Esophagus squamous epithelium (tissue), 5 donors: Measurements from ENCODE around the gene AP2M1. TPM values are rescaled to one million over a fixed set of nuclear protein-coding genes. Genes with fewer than 3 reads are reported as not detected.

Experiments
- DNase-seq: peaks from one replicate; lab custom pipeline; 2025; lab: John Stamatoyannopoulos, UW
- H3K27ac ChIP-seq, 4 donors: fragments of 200-600 bp; sonication (generic); one replicate each; pipeline ENCODE4 v1.5.1; 2016 to 2019; ENCODE audit warnings: mild to moderate bottlenecking in 1 of 4
- H3K27me3 ChIP-seq, 4 donors: fragments of 200-600 bp; sonication (generic); 1 replicate in 3 of 4; 2 replicates in 1 of 4; pipeline versions ENCODE4 v1.5.1 to v1.6.0; 2017 to 2021; ENCODE audit warnings: antibody characterized with exemption in 1 of 4
- H3K36me3 ChIP-seq, 3 donors: fragments of 200-600 bp; sonication (generic); one replicate each; pipeline ENCODE4 v1.5.1; 2016 to 2019
- H3K4me1 ChIP-seq, 3 donors: fragments of 200-600 bp; sonication (generic); one replicate each; pipeline ENCODE4 v1.5.1; 2017 to 2019
- H3K4me3 ChIP-seq, 4 donors: fragments of 200-600 bp; sonication (generic); 1 replicate in 3 of 4; 2 replicates in 1 of 4; pipeline ENCODE4 v1.5.1; 2016 to 2019; ENCODE audit warnings: mild to moderate bottlenecking in 2 of 4, moderate library complexity in 1 of 4
- H3K9me3 ChIP-seq, 3 donors: fragments of 200-600 bp; sonication (generic); one replicate each; pipeline ENCODE4 v1.5.1; 2016 to 2019
- CTCF ChIP-seq, 6 experiments: fragments of 450-650 bp in 4 of 6; fragments of 200-600 bp in 2 of 6; sonication (generic) in 2 of 6; IDR thresholded peaks; one replicate each; pipeline ENCODE4 v1.5.1; 2016 to 2019; ENCODE audit warnings: antibody characterized with exemption in 6 of 6, mild to moderate bottlenecking in 4 of 6, moderate library complexity in 4 of 6
- POLR2A ChIP-seq, 4 donors: fragments of 450-650 bp; IDR thresholded peaks; one replicate each; pipeline ENCODE4 v1.6.1; 2017; ENCODE audit warnings: antibody characterized with exemption in 4 of 4, mild to moderate bottlenecking in 4 of 4, moderate library complexity in 3 of 4
- WGBS, 2 donors: methylation state at CpG; one replicate each; pipeline ENCODE4 v1.1.5; 2018; 5-methylcytosine and 5-hydroxymethylcytosine counted together
- intact Hi-C: fragments of 100-400 bp; cut with DNase I; formaldehyde crosslinking; loops from one replicate; pipeline ENCODE4 v1.15.0; 2022
- total RNA-seq, 4 donors: library from RNA; depleted of rRNA; stranded (reverse); fragments of >200 nt; gene quantifications; one replicate each; pipeline ENCODE4 v1.1.0, GENCODE V29; 2016
- donor health status: DM: yes; HTN: yes; CAD: no.

The AP2M1 gene
- total RNA-seq, 4 donors from 2014 or later, result 139 to 212 (median 208) TPM

- intact Hi-C loops, result loop anchor here (10.0 kb wide), 1 partner anchor 119 kb away; the partner anchor contains the start of gene ABCC5
- no peaks in the 10 kb centered on the region for H3K9me3 ChIP-seq
- H3K27me3 ChIP-seq, result no peaks in the 10 kb centered on the region
- peak overlapping the region; percentile 85 to 96 (median 94) for H3K27ac ChIP-seq
- DNase-seq, result peak; percentile 31
- 2 to 3% methylated on average over 10 to 22 of the region's 37 CpGs for WGBS, 2 donors
- TF ChIP-seq POLR2A (IDR thresholded peaks at IDR 0.05) (peak in 2 of 4 donors; percentile 20 to 44), CTCF (IDR thresholded peaks at IDR 0.05) (no peak)
- peaks cover 0 to 22% (median 0%) of the 10 kb centered on the region in 3 donors for H3K36me3 ChIP-seq
- peak overlapping the region; percentile 60 to 92 (median 86) for H3K4me3 ChIP-seq
- H3K4me1 ChIP-seq, result peaks cover 9 to 42% (median 16%) of the 10 kb centered on the region in 3 donors
Measured at GRCh38 chr3:184133840-184134745, 40.6 kb upstream of the AP2M1 start.

- H3K27ac ChIP-seq, result peak overlapping the region; percentile 85 to 96 (median 94)
- H3K27me3 ChIP-seq, result no peaks in the 10 kb centered on the region
- 0% methylated on average over 10 to 13 of the region's 21 CpGs for WGBS, 2 donors
- H3K36me3 ChIP-seq, result peaks cover 0 to 29% (median 0%) of the 10 kb centered on the region in 3 donors
- H3K4me1 ChIP-seq, result peaks cover 9 to 39% (median 16%) of the 10 kb centered on the region in 3 donors
- TF ChIP-seq POLR2A (IDR thresholded peaks at IDR 0.05) (no peak), CTCF (IDR thresholded peaks at IDR 0.05) (no peak)
- intact Hi-C loops, result loop anchor here (10.0 kb wide), 1 partner anchor 120 kb away; the partner anchor contains the start of gene ABCC5
- no peak for DNase-seq
- H3K4me3 ChIP-seq, result peak overlapping the region; percentile 60 to 92 (median 86)
- H3K9me3 ChIP-seq, result no peaks in the 10 kb centered on the region
Measured at GRCh38 chr3:184134746-184135148, 39.9 kb upstream of the AP2M1 start.

- H3K4me3 ChIP-seq, result peak within 1 kb of the TSS; percentile 60 to 92 (median 86)
Measured at GRCh38 chr3:184135149-184135910, 39.3 kb upstream of the AP2M1 start, which contains the start of gene EIF2B5. EIF2B5 (plus strand) TSS chr3:184135358; CDS start chr3:184135386, 28 bp downstream.

GRCh38 chr3:184135911-184136260 lies 38.8 kb upstream of the AP2M1 start:
- peaks cover 9 to 39% (median 16%) of the 10 kb centered on the region in 3 donors for H3K4me1 ChIP-seq
- no peak for TF ChIP-seq CTCF (IDR thresholded peaks at IDR 0.05)
- TF ChIP-seq POLR2A (IDR thresholded peaks at IDR 0.05), result no peak
- H3K36me3 ChIP-seq, result peaks cover 5 to 40% (median 7%) of the 10 kb centered on the region in 3 donors
- no peaks in the 10 kb centered on the region for H3K9me3 ChIP-seq
- DNase-seq, result no peak
- H3K27ac ChIP-seq, result peak overlapping the region; percentile 85 to 96 (median 94)
- peak overlapping the region; percentile 60 to 92 (median 86) for H3K4me3 ChIP-seq
- WGBS, 2 donors, result 0 to 1% methylated on average over 9 of the region's 9 CpGs
- no peaks in the 10 kb centered on the region for H3K27me3 ChIP-seq
- intact Hi-C loops, result loop anchor here (10.0 kb wide), 1 partner anchor 121 kb away; the partner anchor contains the start of gene ABCC5

More at GRCh38 chr3:184135149-184135910, 39.3 kb upstream of the AP2M1 start, which contains the start of gene EIF2B5:
- peaks cover 9 to 39% (median 16%) of the 10 kb centered on the region in 3 donors for H3K4me1 ChIP-seq
- intact Hi-C loops, result loop anchor here (10.0 kb wide), 1 partner anchor 121 kb away; the partner anchor contains the start of gene ABCC5
- H3K9me3 ChIP-seq, result no peaks in the 10 kb centered on the region
- TF ChIP-seq POLR2A (IDR thresholded peaks at IDR 0.05) (peak in 3 of 4 donors; percentile 54 to 76 (median 66)), CTCF (IDR thresholded peaks at IDR 0.05) (peak in 5 of 6 experiments; percentile 11 to 69 (median 29))
- 0% methylated on average over 18 to 23 of the region's 56 CpGs for WGBS, 2 donors
- peaks cover 0 to 35% (median 4%) of the 10 kb centered on the region in 3 donors for H3K36me3 ChIP-seq
- H3K27ac ChIP-seq, result peak within 1 kb of the TSS; percentile 85 to 96 (median 94)
- no peaks in the 10 kb centered on the region for H3K27me3 ChIP-seq
- DNase-seq, result peak; percentile 35
